Activated CD8-positive, alpha-beta memory T cell treated with anti-CD3 and anti-CD28 coated beads for 48 hours (primary cell): Measurements from ENCODE around the gene MEGF11.

Source experiments
- DNase-seq, 3 experiments: peaks; one replicate each; pipeline ENCODE4 v3.0.0-alpha.2; 2020; ENCODE audit warnings: low read depth in 2 of 3, low spot score in 2 of 3

MEGF11 gene

GRCh38 chr15:66219339-66219738, 34.2 kb downstream of the MEGF11 start:
- DNase-seq = no peak

- DNase-seq = no peak
These were observed 36.7 kb downstream of the MEGF11 start for GRCh38 chr15:66216806-66217205.

- DNase-seq = no peak
These were observed 37.7 kb downstream of the MEGF11 start for GRCh38 chr15:66215811-66216210.

- no peak for DNase-seq
These were observed 39.3 kb downstream of the MEGF11 start for GRCh38 chr15:66214246-66214645.

GRCh38 chr15:66212563-66212921, 41.0 kb downstream of the MEGF11 start:
- no peak for DNase-seq

- DNase-seq = no peak
These were observed 41.6 kb downstream of the MEGF11 start for GRCh38 chr15:66211670-66212562.

- no peak for DNase-seq
These were observed 42.9 kb downstream of the MEGF11 start for GRCh38 chr15:66210684-66211083.

- no peak for DNase-seq
These were observed 54.8 kb downstream of the MEGF11 start for GRCh38 chr15:66198757-66199156.

GRCh38 chr15:66196602-66197001, 56.9 kb downstream of the MEGF11 start:
- no peak for DNase-seq

GRCh38 chr15:66195621-66196230, 57.8 kb downstream of the MEGF11 start:
- DNase-seq = no peak

- DNase-seq = no peak
These were observed 60.5 kb downstream of the MEGF11 start for GRCh38 chr15:66193066-66193465.

- DNase-seq = no peak
These were observed 62.8 kb downstream of the MEGF11 start for GRCh38 chr15:66190746-66191145.

- no peak for DNase-seq
These were observed 64.3 kb downstream of the MEGF11 start for GRCh38 chr15:66189291-66189690.

- DNase-seq = no peak
These were observed 65.1 kb downstream of the MEGF11 start for GRCh38 chr15:66188464-66188863.

GRCh38 chr15:66187271-66187670, 66.3 kb downstream of the MEGF11 start:
- no peak for DNase-seq

GRCh38 chr15:66186049-66186825, 67.3 kb downstream of the MEGF11 start:
- DNase-seq = no peak

GRCh38 chr15:66184936-66185790, 68.4 kb downstream of the MEGF11 start:
- no peak for DNase-seq

GRCh38 chr15:66184492-66184891, 69.1 kb downstream of the MEGF11 start:
- DNase-seq = no peak

GRCh38 chr15:66180531-66181097, 72.9 kb downstream of the MEGF11 start:
- no peak for DNase-seq

GRCh38 chr15:66178531-66178910, 75.0 kb downstream of the MEGF11 start:
- DNase-seq = no peak
